Mucosa of descending colon (tissue), 3 donors: Measurements from ENCODE around the gene GSS. TPM values are rescaled to one million over a fixed set of nuclear protein-coding genes. Genes with fewer than 3 reads are reported as not detected.

Experiments used
- ATAC-seq: fragments of 200-7000 bp; cut with Tn5 transposase; one replicate; pipeline ENCODE4 v1.9.1; 2020; ENCODE audit warnings: mild to moderate bottlenecking, moderate library complexity
- DNase-seq, 3 donors: peaks; one replicate each; pipeline ENCODE4 v3.0.0-alpha.2; 2020
- H3K36me3 ChIP-seq: fragments of 200-600 bp; one replicate; pipeline ENCODE4 v1.8.0; 2021; ENCODE audit warnings: low read depth, mild to moderate bottlenecking
- H3K4me1 ChIP-seq: fragments of 200-600 bp; one replicate; pipeline ENCODE4 v1.8.0; 2021; ENCODE audit warnings: low read depth, mild to moderate bottlenecking
- H3K4me3 ChIP-seq: fragments of 200-600 bp; one replicate; pipeline ENCODE4 v1.8.0; 2021; ENCODE audit warnings: mild to moderate bottlenecking
- H3K9me3 ChIP-seq: fragments of 200-600 bp; one replicate; pipeline ENCODE4 v1.8.0; 2021; ENCODE audit warnings: mild to moderate bottlenecking
- CTCF ChIP-seq: fragments of 200-600 bp; IDR thresholded peaks from one replicate; pipeline ENCODE4 v1.8.0; 2022; ENCODE audit warnings: antibody characterized with exemption, mild to moderate bottlenecking
- intact Hi-C, 2 donors: fragments of 100-400 bp; cut with DNase I in 1 of 2; cut with micrococcal nuclease in 1 of 2; formaldehyde crosslinking; loops; one replicate each; pipeline versions ENCODE4 v1.11.0 to v1.11.1; 2022; cut with DNase I, micrococcal nuclease
- total RNA-seq, 3 donors: library from RNA; stranded (reverse); fragmentation: NEBNext Ultra II Directional in 2 of 3; extraction: Animal tissue kit (Norgen Biotek cat#: 25700) in 2 of 3; gene quantifications; one replicate each; pipeline versions ENCODE4 v1.2.1 to v1.2.4, GENCODE V29; 2021 to 2023
- donor health status: DM: no; HTN: no; CAD: no; lungs with moderate emphysema.
- donor health status: DM: no; HTN: no; CAD: no.
- donor health status: DM: no; HTN: yes; CAD: no.

Gene GSS
- total RNA-seq, 3 donors from 2014 or later: 45.2 to 97.3 (median 91.8) TPM

GRCh38 chr20:34953960-34954359 lies 1.6 kb downstream of the GSS start:
- DNase-seq (no peak), ATAC-seq (no peak)
- no peak overlapping the region for H3K4me3 ChIP-seq
- H3K4me1 ChIP-seq: peaks cover 21% of the 10 kb centered on the region
- no peaks in the 10 kb centered on the region for H3K36me3 ChIP-seq
- no peak for TF ChIP-seq CTCF
- no peaks in the 10 kb centered on the region for H3K9me3 ChIP-seq
- intact Hi-C loops: loop anchor here in 1 of 2 donors (2.0 kb wide), 1 partner anchor 79 kb away; no protein-coding TSS in a partner anchor

GRCh38 chr20:34952671-34953070 lies 2.9 kb downstream of the GSS start:
- Histone ChIP-seq H3K4me3 (no peak overlapping the region), H3K9me3 (no peaks in the 10 kb centered on the region), H3K36me3 (no peaks in the 10 kb centered on the region), H3K4me1 (peaks cover 26% of the 10 kb centered on the region)
- intact Hi-C loops: no loop called here
- ATAC-seq (no peak), DNase-seq (no peak)
- TF ChIP-seq CTCF: no peak

- Histone ChIP-seq H3K4me1 (peaks cover 27% of the 10 kb centered on the region), H3K36me3 (no peaks in the 10 kb centered on the region), H3K4me3 (no peak overlapping the region), H3K9me3 (no peaks in the 10 kb centered on the region)
- TF ChIP-seq CTCF: no peak
- peak in 1 of 3 donors; percentile 46 for DNase-seq
- intact Hi-C loops: no loop called here
- no peak for ATAC-seq
Observed at GRCh38 chr20:34951652-34952051, 4.0 kb downstream of the GSS start.

GRCh38 chr20:34951252-34951651 lies 4.4 kb downstream of the GSS start:
- Histone ChIP-seq H3K4me3 (no peak overlapping the region), H3K4me1 (peaks cover 30% of the 10 kb centered on the region), H3K9me3 (no peaks in the 10 kb centered on the region), H3K36me3 (no peaks in the 10 kb centered on the region)
- intact Hi-C loops: no loop called here
- no peak for DNase-seq
- TF ChIP-seq CTCF: no peak
- ATAC-seq: no peak

- TF ChIP-seq CTCF: no peak
- no peak overlapping the region for H3K4me3 ChIP-seq
- peak; percentile 59 for ATAC-seq
- peak in 2 of 3 donors; percentile 59 to 60 for DNase-seq
- H3K4me1 ChIP-seq: peaks cover 26% of the 10 kb centered on the region
- intact Hi-C loops: no loop called here
- no peaks in the 10 kb centered on the region for H3K9me3 ChIP-seq
- no peaks in the 10 kb centered on the region for H3K36me3 ChIP-seq
Observed at GRCh38 chr20:34949120-34949519, 6.5 kb downstream of the GSS start.

- TF ChIP-seq CTCF: no peak
- peaks cover 26% of the 10 kb centered on the region for H3K4me1 ChIP-seq
- ATAC-seq (no peak), DNase-seq (no peak)
- intact Hi-C loops: no loop called here
- no peaks in the 10 kb centered on the region for H3K9me3 ChIP-seq
- H3K36me3 ChIP-seq: no peaks in the 10 kb centered on the region
- no peak overlapping the region for H3K4me3 ChIP-seq
Observed at GRCh38 chr20:34948030-34948429, 7.6 kb downstream of the GSS start.
